Liver (tissue), 9 donors: ENCODE measurements around the gene ZDHHC20. TPM values are rescaled to one million over a fixed set of nuclear protein-coding genes. Genes with fewer than 3 reads are reported as not detected.
"Not testable (repeated sequence)": the region's sequence is repeated elsewhere in the genome, so short reads cannot be mapped to it uniquely, and the experiment has no call there.

Experiments
- DNase-seq: peaks from one replicate; pipeline ENCODE4 v3.0.0-alpha.2; 2017; ENCODE audit warnings: low spot score
- H3K27ac ChIP-seq, 2 donors: one replicate each; pipeline ENCODE4 v1.7.0; 2013; ENCODE audit warnings: inconsistent platforms in 2 of 2, low read length in 2 of 2, control low read depth in 1 of 2, low read depth in 1 of 2, mild to moderate bottlenecking in 1 of 2
- H3K27me3 ChIP-seq, 4 donors: one replicate each; pipeline versions ENCODE4 v1.6.1 to v1.7.0; 2013; ENCODE audit warnings: low read length in 3 of 4, inconsistent platforms in 1 of 4, mild to moderate bottlenecking in 1 of 4, moderate library complexity in 1 of 4; ENCODE audit not compliant: control insufficient read depth in 4 of 4, insufficient read depth in 4 of 4
- H3K36me3 ChIP-seq, 4 donors: one replicate each; pipeline versions ENCODE4 v1.6.1 to v1.7.0; 2013; ENCODE audit warnings: low read length in 3 of 4, mild to moderate bottlenecking in 3 of 4, low read depth in 1 of 4, moderate library complexity in 1 of 4; ENCODE audit not compliant: control insufficient read depth in 4 of 4, insufficient read depth in 3 of 4
- H3K4me1 ChIP-seq, 4 donors: one replicate each; pipeline versions ENCODE4 v1.6.1 to v1.7.0; 2013; ENCODE audit warnings: low read length in 3 of 4, mild to moderate bottlenecking in 3 of 4, moderate library complexity in 1 of 4; ENCODE audit not compliant: control insufficient read depth in 4 of 4, insufficient read depth in 4 of 4
- H3K4me3 ChIP-seq, 3 donors: one replicate each; pipeline versions ENCODE4 v1.6.1 to v1.7.0; 2013; ENCODE audit warnings: low read length in 3 of 3, control low read depth in 1 of 3, low read depth in 1 of 3, mild to moderate bottlenecking in 1 of 3
- H3K9ac ChIP-seq, 2 donors: one replicate each; pipeline ENCODE4 v1.7.0; 2013; ENCODE audit warnings: low read length in 2 of 2, mild to moderate bottlenecking in 2 of 2, moderate library complexity in 2 of 2, control low read depth in 1 of 2, low read depth in 1 of 2
- H3K9me3 ChIP-seq, 4 donors: one replicate each; pipeline versions ENCODE4 v1.6.1 to v1.7.0; 2013; ENCODE audit warnings: low read length in 3 of 4; ENCODE audit not compliant: control insufficient read depth in 4 of 4
- EGR1 ChIP-seq, 2 donors: IDR thresholded peaks; 2 replicates each; pipeline ENCODE4 v1.6.1; 2016 to 2018; ENCODE audit warnings: antibody characterized with exemption in 2 of 2, low read depth in 2 of 2
- FOXA2 ChIP-seq: IDR thresholded peaks from 2 replicates; pipeline ENCODE4 v1.6.1; 2016; ENCODE audit warnings: antibody characterized with exemption
- GABPA ChIP-seq, 2 donors: IDR thresholded peaks in 1 of 2; conservative IDR thresholded peaks in 1 of 2; 2 replicates each; pipeline ENCODE4 v1.6.1; 2016; ENCODE audit warnings: antibody characterized with exemption in 2 of 2, mild to moderate bottlenecking in 1 of 2, moderate library complexity in 1 of 2
- NR2F2 ChIP-seq: IDR thresholded peaks from 2 replicates; pipeline ENCODE4 v1.6.1; 2016; ENCODE audit warnings: antibody characterized with exemption
- RAD21 ChIP-seq, 2 donors: IDR thresholded peaks; 2 replicates each; pipeline ENCODE4 v1.6.1; 2016; ENCODE audit warnings: antibody characterized with exemption in 2 of 2, mild to moderate bottlenecking in 2 of 2
- WGBS: extraction: QIAGEN DNeasy Blood & Tissue Kit; methylation state at CpG from one replicate; pipeline ENCODE4 v1.1.7; 2013; 5-methylcytosine and 5-hydroxymethylcytosine counted together
- polyA plus RNA-seq, 2 donors: library from polyadenylated mRNA; stranded (reverse) in 1 of 2; unstranded in 1 of 2; fragments of 200-250 nt in 1 of 2; fragments of >200 nt in 1 of 2; fragmentation: Nextera tagmentation in 1 of 2; extraction: Ambion mirVana in 1 of 2; gene quantifications; one replicate each; pipeline versions ENCODE4 v1.2.1 to v1.2.3, GENCODE V29; 2013 to 2015
- total RNA-seq, 2 donors: library from RNA; depleted of rRNA; stranded (reverse); fragments of >200 nt; gene quantifications; one replicate each; pipeline ENCODE4 v1.2.3, GENCODE V29; 2014
- TF ChIP-seq, protein P1 (sequence below): IDR thresholded peaks from 2 replicates; pipeline ENCODE4 v1.6.1; 2016; ENCODE audit warnings: antibody characterized with exemption
- TF ChIP-seq, protein P2 (sequence below): IDR thresholded peaks from 2 replicates; pipeline ENCODE4 v1.6.1; 2016; ENCODE audit warnings: antibody characterized with exemption
- TF ChIP-seq, protein P3 (sequence below): IDR thresholded peaks from 2 replicates; pipeline ENCODE4 v1.6.1; 2016; ENCODE audit warnings: antibody characterized with exemption
- TF ChIP-seq, protein P4 (sequence below): IDR thresholded peaks from 2 replicates; pipeline ENCODE4 v1.6.1; 2016; ENCODE audit warnings: antibody characterized with exemption, mild to moderate bottlenecking
- donor health status: healthy.
- donor health status: healthy.
- donor health status: healthy.
- donor health status: healthy.
- donor health status: healthy.

ZDHHC20 gene
- total and polyA plus RNA-seq, 4 donors: 7.7 to 55.4 (median 18.6) TPM

DNA sequence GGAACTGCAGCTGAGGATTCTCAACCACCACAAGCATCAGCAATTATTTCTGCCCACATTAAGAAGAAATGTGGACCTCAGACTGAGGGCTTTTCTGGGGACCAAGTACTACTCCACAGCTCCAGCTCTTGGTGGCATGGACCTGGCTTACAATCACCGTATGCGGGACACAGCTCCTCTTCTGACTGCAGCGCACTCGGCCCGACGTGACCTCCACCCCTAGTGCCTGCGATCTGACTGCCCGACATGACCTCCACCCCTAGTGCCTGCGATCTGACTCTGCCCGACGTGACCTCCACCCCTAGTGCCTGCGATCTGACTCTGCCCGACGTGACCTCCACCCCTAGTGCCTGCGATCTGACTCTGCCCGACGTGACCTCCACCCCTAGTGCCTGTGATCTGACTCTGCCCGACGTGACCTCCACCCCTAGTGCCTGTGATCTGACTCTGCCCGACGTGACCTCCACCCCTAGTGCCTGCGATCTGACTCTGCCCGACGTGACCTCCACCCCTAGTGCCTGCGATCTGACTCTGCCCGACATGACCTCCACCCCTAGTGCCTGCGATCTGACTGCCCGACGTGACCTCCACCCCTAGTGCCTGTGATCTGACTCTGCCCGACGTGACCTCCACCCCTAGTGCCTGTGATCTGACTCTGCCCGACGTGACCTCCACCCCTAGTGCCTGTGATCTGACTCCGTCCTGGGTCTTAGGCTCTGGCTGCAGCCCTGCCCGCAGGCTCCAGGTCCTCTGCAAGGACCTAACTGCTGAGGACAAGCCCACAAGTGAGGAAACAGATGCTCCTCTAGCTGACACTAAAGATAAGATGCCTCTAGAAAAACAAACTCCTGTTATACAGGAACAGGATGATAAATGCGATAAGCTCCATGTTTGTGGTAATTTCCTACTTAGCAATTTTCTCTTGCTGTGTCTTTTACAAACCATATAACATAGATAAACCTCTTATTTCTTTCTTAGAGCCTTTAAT lies 81.8 kb downstream of the ZDHHC20 start:
- not testable (repeated sequence) for H3K9ac ChIP-seq, DNase-seq, H3K4me1 ChIP-seq, H3K4me3 ChIP-seq, H3K27me3 ChIP-seq, H3K9me3 ChIP-seq, H3K27ac ChIP-seq
- peak; percentile 55 for TF ChIP-seq NR2F2
- WGBS: 83% methylated on average over 36 of the region's 36 CpGs
- peaks cover 9 to 30% (median 20%) of the 10 kb centered on the region in 4 donors for H3K36me3 ChIP-seq

DNA sequence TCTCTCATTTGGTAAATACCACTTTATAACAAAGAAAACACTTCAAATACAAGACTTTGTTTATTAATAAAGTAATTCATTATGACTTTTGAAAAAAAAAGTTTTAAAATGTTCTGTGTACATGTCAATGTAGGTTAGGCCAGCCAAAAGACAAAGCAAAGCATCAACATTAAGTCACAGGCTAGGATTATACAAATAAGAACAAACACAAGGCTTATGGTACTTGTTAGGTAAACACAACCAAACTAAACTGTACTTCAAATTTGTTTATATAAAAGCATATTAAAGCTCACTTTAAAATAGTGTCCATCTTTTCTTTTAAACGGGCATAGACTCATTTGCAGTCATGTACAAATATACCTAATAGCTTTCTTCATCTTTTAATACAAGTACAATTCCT lies 86.6 kb downstream of the ZDHHC20 start:
- Histone ChIP-seq H3K36me3 (peaks cover 6 to 14% (median 8%) of the 10 kb centered on the region in 4 donors), H3K9me3 (no peaks in the 10 kb centered on the region), H3K4me3 (no peak overlapping the region), H3K27ac (no peak overlapping the region), H3K27me3 (no peaks in the 10 kb centered on the region), H3K4me1 (no peaks in the 10 kb centered on the region), H3K9ac (no peak overlapping the region)
- 91% methylated on average over 1 of the region's 1 CpG for WGBS
- no peak for TF ChIP-seq NR2F2
- TF ChIP-seq, protein P1, sequence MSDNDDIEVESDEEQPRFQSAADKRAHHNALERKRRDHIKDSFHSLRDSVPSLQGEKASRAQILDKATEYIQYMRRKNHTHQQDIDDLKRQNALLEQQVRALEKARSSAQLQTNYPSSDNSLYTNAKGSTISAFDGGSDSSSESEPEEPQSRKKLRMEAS: no peak
- TF ChIP-seq, protein P2, sequence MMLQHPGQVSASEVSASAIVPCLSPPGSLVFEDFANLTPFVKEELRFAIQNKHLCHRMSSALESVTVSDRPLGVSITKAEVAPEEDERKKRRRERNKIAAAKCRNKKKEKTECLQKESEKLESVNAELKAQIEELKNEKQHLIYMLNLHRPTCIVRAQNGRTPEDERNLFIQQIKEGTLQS: no peak
- TF ChIP-seq GABPA (IDR thresholded peaks at IDR 0.05 in 1 of 2, conservative IDR thresholded peaks at IDR 0.05 in 1 of 2): no peak
- DNase-seq: no peak

DNA sequence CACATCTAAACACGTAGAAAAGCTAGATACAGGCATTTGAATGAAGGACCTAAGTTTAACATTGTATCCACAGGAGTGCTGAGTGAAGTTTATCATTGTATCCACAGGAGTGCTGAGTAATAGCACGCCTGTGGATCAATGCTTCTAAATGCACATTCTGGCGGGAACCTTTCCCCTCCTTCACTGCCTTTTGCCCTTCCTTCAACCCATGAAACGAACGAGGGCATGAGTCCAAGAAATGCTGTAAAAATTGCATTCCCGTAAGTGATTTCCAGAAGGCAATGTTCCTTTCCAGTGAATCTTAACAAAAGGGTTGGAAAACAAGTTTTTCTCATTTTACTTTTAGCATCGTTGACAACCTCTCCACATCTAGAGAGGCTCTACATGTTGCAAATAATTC lies 88.1 kb downstream of the ZDHHC20 start:
- H3K27ac ChIP-seq: no peak overlapping the region
- 70% methylated on average over 7 of the region's 7 CpGs for WGBS
- H3K4me3 ChIP-seq: no peak overlapping the region
- H3K27me3 ChIP-seq: no peaks in the 10 kb centered on the region
- DNase-seq: no peak
- TF ChIP-seq RAD21 (IDR thresholded peaks at IDR 0.05) (no peak), FOXA2 (no peak), EGR1 (IDR thresholded peaks at IDR 0.05; ENCODE audit: low read depth in 2 of 2) (no peak)
- TF ChIP-seq, protein P3, sequence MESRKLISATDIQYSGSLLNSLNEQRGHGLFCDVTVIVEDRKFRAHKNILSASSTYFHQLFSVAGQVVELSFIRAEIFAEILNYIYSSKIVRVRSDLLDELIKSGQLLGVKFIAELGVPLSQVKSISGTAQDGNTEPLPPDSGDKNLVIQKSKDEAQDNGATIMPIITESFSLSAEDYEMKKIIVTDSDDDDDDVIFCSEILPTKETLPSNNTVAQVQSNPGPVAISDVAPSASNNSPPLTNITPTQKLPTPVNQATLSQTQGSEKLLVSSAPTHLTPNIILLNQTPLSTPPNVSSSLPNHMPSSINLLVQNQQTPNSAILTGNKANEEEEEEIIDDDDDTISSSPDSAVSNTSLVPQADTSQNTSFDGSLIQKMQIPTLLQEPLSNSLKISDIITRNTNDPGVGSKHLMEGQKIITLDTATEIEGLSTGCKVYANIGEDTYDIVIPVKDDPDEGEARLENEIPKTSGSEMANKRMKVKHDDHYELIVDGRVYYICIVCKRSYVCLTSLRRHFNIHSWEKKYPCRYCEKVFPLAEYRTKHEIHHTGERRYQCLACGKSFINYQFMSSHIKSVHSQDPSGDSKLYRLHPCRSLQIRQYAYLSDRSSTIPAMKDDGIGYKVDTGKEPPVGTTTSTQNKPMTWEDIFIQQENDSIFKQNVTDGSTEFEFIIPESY: no peak
- TF ChIP-seq, protein P4, sequence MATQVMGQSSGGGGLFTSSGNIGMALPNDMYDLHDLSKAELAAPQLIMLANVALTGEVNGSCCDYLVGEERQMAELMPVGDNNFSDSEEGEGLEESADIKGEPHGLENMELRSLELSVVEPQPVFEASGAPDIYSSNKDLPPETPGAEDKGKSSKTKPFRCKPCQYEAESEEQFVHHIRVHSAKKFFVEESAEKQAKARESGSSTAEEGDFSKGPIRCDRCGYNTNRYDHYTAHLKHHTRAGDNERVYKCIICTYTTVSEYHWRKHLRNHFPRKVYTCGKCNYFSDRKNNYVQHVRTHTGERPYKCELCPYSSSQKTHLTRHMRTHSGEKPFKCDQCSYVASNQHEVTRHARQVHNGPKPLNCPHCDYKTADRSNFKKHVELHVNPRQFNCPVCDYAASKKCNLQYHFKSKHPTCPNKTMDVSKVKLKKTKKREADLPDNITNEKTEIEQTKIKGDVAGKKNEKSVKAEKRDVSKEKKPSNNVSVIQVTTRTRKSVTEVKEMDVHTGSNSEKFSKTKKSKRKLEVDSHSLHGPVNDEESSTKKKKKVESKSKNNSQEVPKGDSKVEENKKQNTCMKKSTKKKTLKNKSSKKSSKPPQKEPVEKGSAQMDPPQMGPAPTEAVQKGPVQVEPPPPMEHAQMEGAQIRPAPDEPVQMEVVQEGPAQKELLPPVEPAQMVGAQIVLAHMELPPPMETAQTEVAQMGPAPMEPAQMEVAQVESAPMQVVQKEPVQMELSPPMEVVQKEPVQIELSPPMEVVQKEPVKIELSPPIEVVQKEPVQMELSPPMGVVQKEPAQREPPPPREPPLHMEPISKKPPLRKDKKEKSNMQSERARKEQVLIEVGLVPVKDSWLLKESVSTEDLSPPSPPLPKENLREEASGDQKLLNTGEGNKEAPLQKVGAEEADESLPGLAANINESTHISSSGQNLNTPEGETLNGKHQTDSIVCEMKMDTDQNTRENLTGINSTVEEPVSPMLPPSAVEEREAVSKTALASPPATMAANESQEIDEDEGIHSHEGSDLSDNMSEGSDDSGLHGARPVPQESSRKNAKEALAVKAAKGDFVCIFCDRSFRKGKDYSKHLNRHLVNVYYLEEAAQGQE: no peak
- no peak overlapping the region for H3K9ac ChIP-seq
- H3K36me3 ChIP-seq: peaks cover 6 to 7% (median 7%) of the 10 kb centered on the region in 4 donors
- H3K9me3 ChIP-seq: no peaks in the 10 kb centered on the region
- H3K4me1 ChIP-seq: no peaks in the 10 kb centered on the region
